Transverse colon (tissue), 4 donors: ENCODE results near the gene SEC24B. TPM values are rescaled to one million over a fixed set of nuclear protein-coding genes. Genes with fewer than 3 reads are reported as not detected.
"Not testable (repeated sequence)": the region's sequence is repeated elsewhere in the genome, so short reads cannot be mapped to it uniquely, and the experiment has no call there.

Experiments used
- DNase-seq: peaks from one replicate; pipeline ENCODE4 v3.0.0-alpha.2; 2019
- H3K27ac ChIP-seq, 4 donors: fragments of 200-600 bp; sonication (generic); 2 replicates each; pipeline ENCODE4 v1.5.1; 2016 to 2018; ENCODE audit warnings: inconsistent platforms in 4 of 4
- H3K27me3 ChIP-seq: fragments of 200-600 bp; sonication (generic); 2 replicates; pipeline ENCODE4 v1.5.1; 2017; ENCODE audit warnings: inconsistent platforms
- H3K36me3 ChIP-seq, 4 donors: fragments of 200-600 bp; sonication (generic); 2 replicates each; pipeline ENCODE4 v1.5.1; 2017 to 2019; ENCODE audit warnings: inconsistent platforms in 4 of 4
- H3K4me1 ChIP-seq, 4 donors: fragments of 200-600 bp; sonication (generic); 2 replicates each; pipeline ENCODE4 v1.5.1; 2017 to 2020; ENCODE audit warnings: inconsistent platforms in 4 of 4
- H3K4me3 ChIP-seq, 4 donors: fragments of 200-600 bp; sonication (generic); 1 replicate in 1 of 4; 2 replicates in 3 of 4; pipeline versions ENCODE4 v1.5.1 to v1.6.1; 2017 to 2019; ENCODE audit warnings: inconsistent platforms in 4 of 4
- H3K9me3 ChIP-seq, 2 donors: fragments of 200-600 bp; sonication (generic); 2 replicates each; pipeline ENCODE4 v1.5.1; 2017 to 2019; ENCODE audit warnings: inconsistent platforms in 2 of 2
- EP300 ChIP-seq: sonication (generic); formaldehyde crosslinking; IDR thresholded peaks from one replicate; pipeline ENCODE4 v1.6.1; 2017; ENCODE audit warnings: antibody characterized with exemption, low read depth
- POLR2A ChIP-seq: fragments of 450-650 bp; IDR thresholded peaks from one replicate; pipeline ENCODE4 v1.6.1; 2016; ENCODE audit warnings: antibody characterized with exemption, mild to moderate bottlenecking, moderate library complexity
- POLR2AphosphoS5 ChIP-seq, 3 donors: sonication (generic); formaldehyde crosslinking; IDR thresholded peaks; one replicate each; pipeline ENCODE4 v1.6.1; 2016; ENCODE audit warnings: antibody characterized with exemption in 3 of 3
- WGBS, 2 donors: methylation state at CpG; one replicate each; pipeline ENCODE4 v1.1.5; 2018; ENCODE audit warnings: low coverage in 1 of 2; 5-methylcytosine and 5-hydroxymethylcytosine counted together
- in situ Hi-C, 4 donors: fragments of 200-750 bp; cut with MboI; loops; one replicate each; pipeline versions ENCODE4 v1.15.0 to v1.15.1; 2017; ENCODE audit warnings: low sequenced_read_pairs in 3 of 4, low pct_ligation_motif_present in 1 of 4, low pct_unique_long_range_greater_than_20kb in 1 of 4
- intact Hi-C: fragments of 100-400 bp; cut with DNase I; formaldehyde crosslinking; loops from one replicate; pipeline ENCODE4 v1.15.1; 2023; ENCODE audit warnings: low total_unique reads
- total RNA-seq, 4 donors: library from RNA; depleted of rRNA; stranded (reverse); fragments of >200 nt; gene quantifications; one replicate each; pipeline ENCODE4 v1.1.0, GENCODE V29; 2016
- TF ChIP-seq, protein P1 (sequence below), 5 experiments: fragments of 200-600 bp in 3 of 5; fragments of 450-650 bp in 2 of 5; sonication (generic) in 3 of 5; IDR thresholded peaks; 1 replicate in 2 of 5; 2 replicates in 3 of 5; pipeline ENCODE4 v1.5.1; 2016 to 2017; ENCODE audit warnings: antibody characterized with exemption in 5 of 5, inconsistent platforms in 3 of 5, mild to moderate bottlenecking in 2 of 5, moderate library complexity in 1 of 5

SEC24B gene
- total RNA-seq, 4 donors from 2014 or later: 14.3 to 44.1 (median 35.4) TPM

DNA sequence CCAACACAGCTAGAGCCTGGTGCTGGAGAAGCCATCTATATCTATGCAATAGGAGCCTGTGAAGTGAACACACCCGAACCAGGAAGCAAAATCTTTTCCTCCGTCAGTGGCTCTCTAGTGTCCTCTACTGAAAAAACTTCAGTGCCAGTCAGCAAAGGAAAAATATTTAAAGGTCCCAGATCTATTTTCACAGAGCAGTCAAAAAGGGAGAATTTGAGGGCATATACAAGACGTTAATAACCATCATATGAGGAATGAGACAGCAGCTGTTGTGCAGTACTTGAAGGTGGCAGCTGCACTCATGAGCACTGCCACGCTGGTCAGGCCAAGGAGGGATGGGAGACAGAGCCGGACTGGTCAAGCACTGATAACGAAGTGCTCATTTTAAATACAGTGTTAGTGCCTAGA lies 140.8 kb downstream of the SEC24B start:
- H3K36me3 ChIP-seq: no peaks in the 10 kb centered on the region
- no peak for DNase-seq

GRCh38 chr4:109574931-109575804 lies 141.6 kb downstream of the SEC24B start:
- intact Hi-C loops (no loop called here), in situ Hi-C loops (loop anchor here in 1 of 4 donors (25.0 kb wide), 1 partner anchor 237 kb away; the partner anchor contains the start of genes CFI and GAR1)
- Histone ChIP-seq H3K4me1 (peaks cover 0 to 9% (median 2%) of the 10 kb centered on the region in 4 donors), H3K9me3 (no peaks in the 10 kb centered on the region), H3K36me3 (no peaks in the 10 kb centered on the region), H3K27ac (no peak overlapping the region), H3K27me3 (no peaks in the 10 kb centered on the region), H3K4me3 (no peak overlapping the region)
- WGBS, 2 donors: 79 to 89% methylated on average over 6 to 7 of the region's 7 CpGs
- TF ChIP-seq EP300: no peak
- TF ChIP-seq POLR2A: no peak
- DNase-seq: no peak

More for the DNA sequence above, 140.8 kb downstream of the SEC24B start:
- in situ Hi-C loops (loop anchor here in 1 of 4 donors (25.0 kb wide), 1 partner anchor 238 kb away; the partner anchor contains the start of genes CFI and GAR1), intact Hi-C loops (no loop called here)
- H3K27ac ChIP-seq: no peak overlapping the region
- no peaks in the 10 kb centered on the region for H3K9me3 ChIP-seq
- WGBS, 2 donors: 59 to 66% methylated on average over 6 of the region's 6 CpGs
- H3K4me1 ChIP-seq: peaks cover 0 to 9% (median 2%) of the 10 kb centered on the region in 4 donors
- H3K4me3 ChIP-seq: no peak overlapping the region
- no peaks in the 10 kb centered on the region for H3K27me3 ChIP-seq
- no peak for TF ChIP-seq POLR2A
- TF ChIP-seq, protein P1, sequence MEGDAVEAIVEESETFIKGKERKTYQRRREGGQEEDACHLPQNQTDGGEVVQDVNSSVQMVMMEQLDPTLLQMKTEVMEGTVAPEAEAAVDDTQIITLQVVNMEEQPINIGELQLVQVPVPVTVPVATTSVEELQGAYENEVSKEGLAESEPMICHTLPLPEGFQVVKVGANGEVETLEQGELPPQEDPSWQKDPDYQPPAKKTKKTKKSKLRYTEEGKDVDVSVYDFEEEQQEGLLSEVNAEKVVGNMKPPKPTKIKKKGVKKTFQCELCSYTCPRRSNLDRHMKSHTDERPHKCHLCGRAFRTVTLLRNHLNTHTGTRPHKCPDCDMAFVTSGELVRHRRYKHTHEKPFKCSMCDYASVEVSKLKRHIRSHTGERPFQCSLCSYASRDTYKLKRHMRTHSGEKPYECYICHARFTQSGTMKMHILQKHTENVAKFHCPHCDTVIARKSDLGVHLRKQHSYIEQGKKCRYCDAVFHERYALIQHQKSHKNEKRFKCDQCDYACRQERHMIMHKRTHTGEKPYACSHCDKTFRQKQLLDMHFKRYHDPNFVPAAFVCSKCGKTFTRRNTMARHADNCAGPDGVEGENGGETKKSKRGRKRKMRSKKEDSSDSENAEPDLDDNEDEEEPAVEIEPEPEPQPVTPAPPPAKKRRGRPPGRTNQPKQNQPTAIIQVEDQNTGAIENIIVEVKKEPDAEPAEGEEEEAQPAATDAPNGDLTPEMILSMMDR (IDR thresholded peaks at IDR 0.05): peak in 3 of 5 experiments; percentile 36 to 44 (median 39)

DNA sequence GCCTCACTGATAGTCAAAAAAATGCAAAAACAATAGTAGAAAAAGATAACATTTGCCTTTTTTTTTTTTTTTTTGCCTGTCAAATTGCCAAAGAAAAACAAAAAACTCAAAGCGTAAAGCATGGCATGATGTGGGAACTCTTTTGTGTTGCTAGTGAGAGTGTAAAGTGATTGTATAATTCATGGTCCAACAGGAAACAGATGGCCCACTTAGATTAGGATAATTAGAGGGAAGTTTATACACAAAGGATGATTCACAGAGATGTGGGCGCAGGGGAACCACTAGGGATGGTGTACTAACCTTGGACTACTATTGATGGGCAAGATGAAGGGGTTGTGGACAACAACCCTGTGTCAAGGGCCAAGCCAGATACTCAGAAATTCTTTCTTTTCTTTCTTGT lies 142.8 kb downstream of the SEC24B start:
- intact Hi-C loops (no loop called here), in situ Hi-C loops (no loop called here)
- H3K27me3 ChIP-seq: no peaks in the 10 kb centered on the region
- 74 to 83% methylated on average over 1 to 2 of the region's 2 CpGs for WGBS, 2 donors
- no peak overlapping the region for H3K27ac ChIP-seq
- H3K9me3 ChIP-seq: no peaks in the 10 kb centered on the region
- no peaks in the 10 kb centered on the region for H3K36me3 ChIP-seq
- DNase-seq: no peak
- no peak for TF ChIP-seq EP300
- TF ChIP-seq, protein P1 (IDR thresholded peaks at IDR 0.05): no peak
- TF ChIP-seq POLR2AphosphoS5 (IDR thresholded peaks at IDR 0.05): peak in 1 of 3 donors; percentile 11
- TF ChIP-seq POLR2A: no peak
- no peak overlapping the region for H3K4me3 ChIP-seq
- H3K4me1 ChIP-seq: peaks cover 0 to 9% (median 2%) of the 10 kb centered on the region in 4 donors

DNA sequence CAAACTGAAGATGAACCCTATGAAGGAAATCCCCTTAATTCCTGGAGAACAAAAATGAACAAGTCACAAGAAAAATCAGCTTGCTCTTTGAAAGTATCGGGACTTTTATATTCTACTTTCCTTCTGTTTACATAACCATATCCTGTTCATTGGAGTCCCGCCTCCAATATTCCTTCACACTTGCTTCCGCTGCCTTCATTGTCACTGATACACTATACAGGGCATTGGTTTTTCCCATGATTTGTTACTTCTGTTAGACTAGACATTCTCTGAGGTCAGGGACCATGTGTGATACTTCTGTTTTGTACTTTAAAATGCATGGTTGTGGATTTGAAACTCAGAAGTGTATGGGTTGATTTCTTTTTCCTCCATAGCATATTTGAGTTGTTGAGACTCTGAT lies 145.2 kb downstream of the SEC24B start:
- no peak for TF ChIP-seq EP300
- TF ChIP-seq POLR2AphosphoS5 (IDR thresholded peaks at IDR 0.05): no peak
- TF ChIP-seq, protein P1 (IDR thresholded peaks at IDR 0.05): no peak
- Histone ChIP-seq H3K36me3 (no peaks in the 10 kb centered on the region), H3K4me1 (peaks cover 0 to 9% (median 2%) of the 10 kb centered on the region in 4 donors), H3K4me3 (no peak overlapping the region), H3K27ac (no peak overlapping the region), H3K9me3 (peaks cover 0 to 4% of the 10 kb centered on the region in 2 donors), H3K27me3 (no peaks in the 10 kb centered on the region)
- intact Hi-C loops: no loop called here
- no peak for DNase-seq
- in situ Hi-C loops: no loop called here
- WGBS, 2 donors: 78 to 88% methylated on average over 3 of the region's 3 CpGs

DNA sequence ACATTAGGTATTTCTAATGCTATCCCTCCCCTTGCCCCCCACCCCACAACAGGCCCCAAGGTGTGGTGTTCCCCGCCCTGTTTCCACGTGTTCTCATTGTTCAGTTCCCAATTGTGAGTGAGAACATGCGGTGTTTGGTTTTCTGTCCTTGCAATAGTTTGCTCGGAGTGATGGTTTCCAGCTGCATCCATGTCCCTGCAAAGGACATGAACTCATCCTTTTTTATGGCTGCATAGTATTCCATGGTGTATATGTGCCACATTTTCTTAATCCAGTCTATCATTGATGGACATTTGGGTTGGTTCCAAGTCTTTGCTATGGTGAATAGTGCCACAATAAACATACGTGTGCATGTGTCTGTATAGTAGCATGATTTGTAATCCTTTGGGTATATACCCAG lies 146.4 kb downstream of the SEC24B start:
- in situ Hi-C loops, DNase-seq, H3K36me3 ChIP-seq, intact Hi-C loops, H3K27me3 ChIP-seq, H3K27ac ChIP-seq, H3K4me1 ChIP-seq, H3K4me3 ChIP-seq, H3K9me3 ChIP-seq: not testable (repeated sequence)
- 95 to 96% methylated on average over 3 to 5 of the region's 5 CpGs for WGBS, 2 donors
